ENCODE measurements around the gene GALNT13.
"Not testable (repeated sequence)": the region's sequence is repeated elsewhere in the genome, so short reads cannot be mapped to it uniquely, and the experiment has no call there.

GALNT13 gene

DNA sequence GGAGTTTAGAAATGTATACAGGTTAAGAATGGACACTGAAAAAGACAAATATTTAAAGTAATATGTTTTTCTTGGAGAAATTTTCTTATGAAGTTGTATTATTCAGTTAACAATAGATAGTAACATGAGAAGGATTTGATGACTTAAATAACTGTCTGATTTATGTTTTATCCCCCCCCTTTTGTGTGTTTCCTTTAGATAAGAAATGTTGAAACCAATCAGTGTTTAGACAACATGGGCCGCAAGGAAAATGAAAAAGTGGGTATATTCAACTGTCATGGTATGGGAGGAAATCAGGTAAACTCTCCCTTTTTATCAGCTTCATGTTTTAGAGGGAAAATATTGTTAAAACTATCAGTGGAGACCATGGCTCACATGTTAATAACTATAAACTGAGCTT lies 537.1 kb downstream of the GALNT13 start:
- no peak for DNase-seq (ENCODE audit: low read depth)

DNA sequence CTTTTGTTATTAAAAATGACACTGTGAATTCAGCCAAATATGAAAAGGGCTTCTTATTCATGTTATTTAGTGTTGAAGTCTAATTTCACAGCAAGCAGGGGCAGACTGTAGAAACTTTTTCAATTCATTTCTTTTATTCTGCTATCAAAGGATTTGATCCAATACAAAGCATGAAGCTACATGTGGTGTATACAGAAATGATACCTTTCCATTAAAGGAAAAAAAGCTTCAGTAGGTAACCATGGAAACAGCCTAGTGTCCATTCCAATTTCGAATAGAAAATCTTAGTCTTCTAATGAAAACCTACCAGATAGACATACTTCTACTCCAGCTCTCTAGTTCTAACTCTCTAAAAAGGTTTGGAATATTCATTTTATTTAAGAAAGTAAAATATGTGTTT lies 550.5 kb downstream of the GALNT13 start:
- no peak for DNase-seq (ENCODE audit: low read depth)

DNA sequence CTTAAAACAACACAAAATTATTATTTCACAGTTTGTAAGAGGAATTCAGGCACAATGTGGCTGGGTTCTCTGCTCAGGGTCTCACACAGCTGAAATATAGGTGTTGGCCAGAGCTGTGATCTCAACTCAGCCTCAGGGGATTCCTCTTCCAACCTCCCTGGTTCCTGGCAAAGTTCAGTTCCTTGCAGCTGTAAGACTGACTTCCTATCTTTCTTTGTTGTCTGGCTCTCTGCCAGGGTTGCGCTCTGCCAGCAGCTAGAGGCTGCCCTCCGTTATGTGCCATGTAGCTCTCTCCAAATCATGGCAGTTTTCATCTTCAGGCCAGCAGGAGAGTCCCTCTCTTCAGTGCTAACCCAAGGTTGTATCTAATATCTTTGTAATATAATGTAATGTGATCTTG lies 554.3 kb downstream of the GALNT13 start:
- no peak for DNase-seq (ENCODE audit: low read depth)

- DNase-seq (ENCODE audit: low read depth): no peak
These were observed 555.7 kb downstream of the GALNT13 start for GRCh38 chr2:154427453-154427852.

DNA sequence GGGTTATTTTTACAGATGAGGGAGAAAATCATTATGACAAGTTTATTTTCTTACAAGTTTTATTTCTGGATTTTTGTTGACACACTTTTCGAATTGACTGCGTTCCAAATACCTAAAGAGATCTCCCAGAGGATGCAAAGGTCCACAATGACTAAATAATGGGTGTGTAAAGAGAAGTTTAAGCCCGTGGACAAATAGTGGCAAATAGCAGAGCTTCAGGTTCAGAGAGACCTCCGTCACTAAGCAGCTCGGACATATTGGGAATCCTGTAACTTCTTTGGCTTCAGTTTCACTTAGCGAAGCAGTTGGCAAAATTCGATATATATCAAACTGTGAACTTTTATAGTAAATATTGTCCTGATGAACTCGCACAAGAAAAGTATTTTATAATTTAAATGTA lies 556.3 kb downstream of the GALNT13 start:
- no peak for DNase-seq (ENCODE audit: low read depth)

DNA sequence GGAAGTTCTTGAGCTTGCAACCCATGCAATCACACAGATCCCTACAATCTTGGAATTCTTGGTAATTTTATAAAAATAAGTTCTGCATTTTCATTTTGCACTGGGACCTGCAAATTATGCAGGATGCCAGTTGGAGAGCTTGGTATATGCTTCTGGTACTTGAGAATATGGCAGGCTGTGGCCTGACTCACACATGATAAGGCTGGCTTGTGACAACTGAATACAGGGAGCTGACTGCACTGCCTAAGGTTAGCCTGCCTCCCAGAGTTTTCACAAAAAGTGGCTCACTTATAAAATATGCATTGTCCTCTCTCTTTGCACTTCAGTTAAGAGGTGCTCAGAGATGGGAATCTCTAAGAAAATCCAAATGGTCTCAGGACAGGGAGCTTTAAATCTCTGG lies 561.3 kb downstream of the GALNT13 start:
- no peak for DNase-seq (ENCODE audit: low read depth)

DNA sequence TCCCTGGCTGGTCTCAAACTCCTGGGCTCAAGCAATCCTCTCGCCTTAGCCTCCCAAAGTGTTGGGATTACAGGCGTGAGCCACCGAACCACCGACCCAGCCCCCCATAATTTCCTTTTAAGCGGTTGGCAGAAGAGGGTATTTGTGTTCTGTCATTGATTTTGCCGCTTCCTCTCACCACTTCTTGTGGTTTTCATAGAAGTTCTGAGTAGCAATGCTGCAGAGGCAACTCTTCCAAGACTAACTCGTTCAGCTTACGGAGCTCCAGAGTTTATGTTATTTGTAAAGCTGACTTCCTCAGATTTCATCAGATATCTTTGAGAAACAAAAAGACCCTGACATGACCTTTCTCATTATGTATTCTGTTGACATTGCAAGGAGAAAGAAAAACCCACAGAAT lies 565.4 kb downstream of the GALNT13 start:
- no peak for DNase-seq (ENCODE audit: low read depth)

- no peak for DNase-seq (ENCODE audit: low read depth)
These were observed 567.4 kb downstream of the GALNT13 start for GRCh38 chr2:154439156-154439555.

- no peak for DNase-seq (ENCODE audit: low read depth)
These were observed 572.2 kb downstream of the GALNT13 start for GRCh38 chr2:154443919-154444318.

DNA sequence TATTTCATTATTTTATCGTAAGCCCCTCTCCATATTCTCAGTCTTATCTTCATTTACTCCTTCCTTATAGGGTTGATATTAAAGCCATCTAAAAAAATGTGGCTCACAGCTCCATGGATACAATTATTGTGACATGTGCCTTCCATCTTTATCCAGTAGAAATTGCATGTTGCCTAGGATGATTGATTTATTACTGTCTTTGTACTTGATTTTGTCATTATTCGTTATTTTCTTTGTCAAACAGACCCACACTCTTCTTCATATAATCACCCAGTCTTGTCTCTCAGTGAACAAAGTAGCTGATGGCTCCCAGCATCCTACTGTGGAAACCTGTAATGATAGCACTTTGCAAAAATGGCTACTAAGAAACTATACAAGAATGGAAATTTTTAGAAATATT lies 574.6 kb downstream of the GALNT13 start:
- no peak for DNase-seq (ENCODE audit: low read depth)

DNA sequence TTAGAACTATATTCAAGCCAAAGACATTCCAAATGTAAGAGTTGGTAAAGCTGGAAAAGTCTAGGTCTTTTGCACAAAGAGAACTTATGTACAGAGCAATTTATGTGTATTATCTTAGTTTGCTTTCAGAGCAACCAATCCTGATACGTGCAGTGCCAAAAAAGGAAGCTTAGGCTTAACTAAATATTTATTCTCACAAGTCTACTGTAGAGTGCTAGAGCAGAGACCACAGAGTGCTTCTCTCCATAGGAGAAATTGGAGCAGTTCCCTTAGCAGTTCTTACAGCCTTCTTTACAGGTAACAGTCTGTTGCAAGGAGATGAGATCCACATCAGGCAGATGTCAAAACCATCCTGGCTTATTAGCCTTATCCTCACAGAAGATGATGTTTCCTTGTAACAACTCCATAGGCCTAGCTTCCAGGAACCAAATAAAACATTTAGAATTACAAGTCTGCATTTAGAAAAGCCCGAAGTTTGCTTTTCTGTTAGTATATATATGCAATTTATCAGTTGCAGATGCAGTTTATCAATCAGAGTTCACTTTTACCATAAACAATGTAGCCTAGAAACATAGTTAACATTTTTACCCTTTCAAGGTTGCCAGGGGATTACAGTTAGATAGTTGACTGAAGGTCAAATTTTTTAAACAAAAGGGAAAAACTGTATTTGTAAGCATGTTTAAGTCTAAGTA lies 576.2 kb downstream of the GALNT13 start:
- DNase-seq (ENCODE audit: low read depth): no peak

GRCh38 chr2:154449951-154450658 lies 578.4 kb downstream of the GALNT13 start:
- no peak for DNase-seq (ENCODE audit: low read depth)

DNA sequence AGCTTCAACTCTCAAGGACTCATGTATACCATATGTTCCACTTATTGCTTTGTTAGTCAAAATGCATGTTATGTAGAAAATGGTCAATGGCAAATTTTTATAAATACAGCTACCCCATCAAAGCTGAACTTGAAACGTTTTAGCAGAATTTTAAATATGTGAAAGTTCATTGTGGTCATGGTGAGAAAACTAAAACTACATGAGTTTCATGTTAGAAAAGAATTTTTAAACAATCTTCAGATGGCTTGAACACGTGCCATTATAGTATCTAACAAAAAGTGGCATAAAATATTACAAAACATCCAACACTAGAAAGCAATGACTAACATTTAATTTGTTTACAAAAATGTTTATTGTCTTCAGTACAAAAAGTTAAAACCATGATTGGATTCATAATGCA lies 580.7 kb downstream of the GALNT13 start:
- DNase-seq (ENCODE audit: low read depth): no peak

GRCh38 chr2:154452906-154453493 lies 581.3 kb downstream of the GALNT13 start:
- no peak for DNase-seq (ENCODE audit: low read depth)

DNA sequence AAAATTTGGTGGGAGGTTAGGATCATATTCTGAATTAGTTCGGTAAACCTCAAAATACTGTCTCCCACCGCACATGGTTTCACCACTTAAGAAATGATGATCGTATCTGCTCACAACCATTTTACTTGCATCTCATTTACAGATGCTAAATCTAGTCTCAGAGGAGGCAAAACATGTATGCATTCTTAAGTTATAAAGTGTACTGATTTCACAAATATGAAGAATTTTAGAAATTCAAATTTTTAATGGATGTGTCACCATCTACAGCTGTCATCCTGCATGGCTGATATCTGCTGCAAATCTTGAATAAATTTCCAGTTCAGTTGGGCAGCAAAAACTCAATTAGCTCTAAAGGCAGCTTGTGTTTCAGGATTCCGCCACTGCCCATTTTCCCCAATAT lies 583.4 kb downstream of the GALNT13 start:
- DNase-seq (ENCODE audit: low read depth): no peak

- DNase-seq (ENCODE audit: low read depth): no peak
These were observed 584.1 kb downstream of the GALNT13 start for GRCh38 chr2:154455866-154456265.

- no peak for DNase-seq (ENCODE audit: low read depth)
These were observed 585.6 kb downstream of the GALNT13 start for GRCh38 chr2:154457286-154457685.

DNA sequence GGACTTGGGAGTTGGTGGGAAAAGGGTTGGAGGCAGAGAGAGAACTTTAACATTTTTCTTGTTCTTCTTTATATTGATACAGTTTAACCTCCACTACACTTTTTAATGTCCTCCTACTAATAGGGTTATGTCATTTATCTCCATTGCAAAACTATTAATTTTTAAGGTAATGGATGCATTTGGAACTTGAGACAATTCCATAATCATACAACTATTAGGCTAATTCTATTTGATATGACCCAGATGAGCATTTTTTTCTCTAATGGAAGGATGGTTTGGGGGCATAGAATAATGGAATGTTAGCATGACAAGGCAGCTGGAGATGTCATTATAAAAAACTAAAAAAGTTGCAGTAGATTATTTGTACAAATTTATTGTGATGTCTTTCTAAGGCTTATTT lies 587.6 kb downstream of the GALNT13 start:
- no peak for DNase-seq (ENCODE audit: low read depth)

DNA sequence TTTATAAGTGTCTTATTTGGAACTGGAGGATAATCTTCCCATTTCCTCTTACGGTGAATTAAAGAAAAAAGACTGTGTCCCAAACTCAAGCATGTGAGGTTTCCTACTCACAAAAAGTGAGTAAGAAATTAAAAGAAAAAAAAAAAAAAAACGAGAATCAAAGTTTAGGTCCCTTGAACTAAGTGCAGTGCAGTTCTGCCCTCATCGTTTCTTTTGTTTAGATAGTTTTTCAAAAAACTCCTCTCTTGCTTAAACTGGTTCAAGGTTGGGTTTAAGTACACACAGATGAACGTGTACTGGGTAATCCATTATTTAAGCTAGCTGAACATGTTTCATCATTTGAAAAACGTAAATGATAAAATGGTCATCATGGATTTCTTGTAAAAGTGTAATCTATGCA lies 590.9 kb downstream of the GALNT13 start:
- no peak for DNase-seq (ENCODE audit: low read depth)

GRCh38 chr2:154466226-154466625 lies 594.5 kb downstream of the GALNT13 start:
- DNase-seq (ENCODE audit: low read depth): no peak

GRCh38 chr2:154470376-154470775 lies 598.7 kb downstream of the GALNT13 start:
- no peak for DNase-seq (ENCODE audit: low read depth)

DNA sequence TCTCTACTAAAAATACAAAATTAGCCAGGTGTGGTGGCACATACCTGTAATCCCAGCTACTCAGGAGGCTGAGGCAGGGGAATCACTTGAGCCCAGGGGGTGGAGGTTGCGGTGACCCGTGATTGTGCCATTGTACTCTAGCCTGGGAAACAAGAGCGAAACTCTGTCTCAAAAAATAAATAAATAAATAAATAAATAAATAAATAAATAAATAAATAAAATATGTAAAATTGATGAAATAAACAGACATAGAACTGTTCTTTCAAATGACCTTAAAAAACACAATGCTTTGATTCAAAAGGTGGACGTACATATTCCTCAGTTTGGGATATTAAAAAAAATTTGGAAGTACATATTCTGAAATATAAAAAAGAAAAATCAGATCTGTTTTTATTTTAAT lies 599.8 kb downstream of the GALNT13 start:
- DNase-seq (ENCODE audit: low read depth): not testable (repeated sequence)

DNA sequence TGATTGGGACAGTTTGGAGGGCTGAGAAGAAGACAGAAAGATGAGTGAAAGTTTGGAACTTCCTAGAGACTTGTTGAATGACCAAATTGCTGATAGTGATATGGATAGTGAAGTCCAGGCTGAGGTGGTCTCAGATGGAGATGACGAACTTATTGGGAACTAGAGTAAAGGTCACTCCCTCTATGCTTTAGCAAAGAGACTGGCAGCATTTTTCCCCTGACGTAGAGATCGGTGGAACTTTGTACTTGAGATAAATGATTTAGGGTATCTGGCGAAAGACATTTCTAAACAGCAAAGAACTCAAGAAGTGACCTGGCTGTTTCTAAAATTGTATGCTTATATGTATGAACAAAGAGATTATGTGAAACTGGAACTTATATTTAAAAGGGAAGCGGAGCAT lies 605.6 kb downstream of the GALNT13 start:
- no peak for DNase-seq (ENCODE audit: low read depth)

DNA sequence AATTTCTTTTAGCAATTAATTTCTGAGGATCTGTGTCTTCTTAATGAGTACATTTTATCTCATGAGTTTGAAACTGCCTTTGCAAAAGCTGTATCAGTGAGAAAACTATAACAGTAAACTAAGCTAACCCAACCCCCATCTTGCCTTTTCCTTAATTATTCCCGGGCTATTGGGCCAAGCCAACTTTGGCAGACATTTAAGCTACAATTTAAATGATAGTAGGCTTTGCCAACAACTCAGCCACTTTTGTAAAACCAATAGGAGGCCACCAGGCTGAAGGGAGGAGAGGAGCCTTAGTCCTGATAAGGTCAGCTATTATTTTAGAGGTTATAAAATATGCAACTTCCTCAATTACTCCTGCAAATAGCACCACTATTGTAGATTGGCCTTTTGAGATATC lies 608.8 kb downstream of the GALNT13 start:
- no peak for DNase-seq (ENCODE audit: low read depth)

Measured in non-pigmented ciliary epithelial cell (primary cell).